Stomach (tissue), 9 donors: Measurements from ENCODE around the gene LTA4H. TPM values are rescaled to one million over a fixed set of nuclear protein-coding genes. Genes with fewer than 3 reads are reported as not detected.
A peak's percentile ranks its signal among the peaks of the same experiment; 100 is the strongest.

ENCODE experiments used
- DNase-seq, 2 donors: peaks; one replicate each; pipeline versions ENCODE4 v3.0.0 to v3.0.0-alpha.2; 2013 to 2019
- H3K27ac ChIP-seq, 5 donors: fragments of 200-600 bp in 4 of 5; sonication (generic) in 4 of 5; one replicate each; pipeline ENCODE4 v1.5.1; 2013 to 2019; ENCODE audit warnings: mild to moderate bottlenecking in 1 of 5, moderate library complexity in 1 of 5
- H3K27me3 ChIP-seq, 3 donors: fragments of 200-600 bp; sonication (generic); one replicate each; pipeline ENCODE4 v1.5.1; 2017 to 2019; ENCODE audit warnings: mixed run types in 1 of 3
- H3K36me3 ChIP-seq, 4 donors: fragments of 200-600 bp; sonication (generic); 1 replicate in 3 of 4; 2 replicates in 1 of 4; pipeline ENCODE4 v1.5.1; 2016 to 2019
- H3K4me1 ChIP-seq, 4 donors: fragments of 200-600 bp; sonication (generic); one replicate each; pipeline ENCODE4 v1.5.1; 2016 to 2019
- H3K4me3 ChIP-seq, 4 donors: fragments of 200-600 bp; sonication (generic) in 3 of 4; one replicate each; pipeline ENCODE4 v1.5.1; 2016 to 2019; ENCODE audit warnings: mild to moderate bottlenecking in 1 of 4
- H3K9me3 ChIP-seq, 4 donors: fragments of 200-600 bp; sonication (generic); one replicate each; pipeline ENCODE4 v1.5.1; 2016 to 2019
- CTCF ChIP-seq, 7 experiments: fragments of 450-650 bp in 4 of 7; fragments of 200-600 bp in 3 of 7; sonication (generic) in 3 of 7; IDR thresholded peaks; one replicate each; pipeline ENCODE4 v1.5.1; 2016 to 2019; ENCODE audit warnings: antibody characterized with exemption in 7 of 7, control low read depth in 2 of 7, mild to moderate bottlenecking in 1 of 7
- EP300 ChIP-seq: sonication (generic); formaldehyde crosslinking; IDR thresholded peaks from one replicate; pipeline ENCODE4 v1.6.1; 2017; ENCODE audit warnings: antibody characterized with exemption
- POLR2A ChIP-seq, 4 donors: fragments of 450-650 bp; IDR thresholded peaks; one replicate each; pipeline ENCODE4 v1.6.1; 2016; ENCODE audit warnings: antibody characterized with exemption in 4 of 4, control low read depth in 2 of 4, mild to moderate bottlenecking in 1 of 4, moderate library complexity in 1 of 4
- POLR2AphosphoS5 ChIP-seq, 3 donors: sonication (generic); formaldehyde crosslinking; IDR thresholded peaks; one replicate each; pipeline ENCODE4 v1.6.1; 2016; ENCODE audit warnings: antibody characterized with exemption in 3 of 3
- WGBS, 5 donors: extraction: QIAGEN DNeasy Blood & Tissue Kit in 3 of 5; methylation state at CpG; one replicate each; pipeline versions ENCODE4 v1.1.5 to v1.1.7; 2013 to 2018; 5-methylcytosine and 5-hydroxymethylcytosine counted together
- intact Hi-C: fragments of 100-400 bp; cut with DNase I; formaldehyde crosslinking; loops from one replicate; pipeline ENCODE4 v1.15.1; 2023; ENCODE audit warnings: low total_unique reads
- polyA plus RNA-seq, 3 donors: library from polyadenylated mRNA; stranded (reverse); fragments of 200-250 nt; gene quantifications; one replicate each; pipeline ENCODE4 v1.2.3, GENCODE V29; 2013
- total RNA-seq, 5 donors: library from RNA; depleted of rRNA; stranded (reverse); fragments of >200 nt; gene quantifications; one replicate each; pipeline versions ENCODE4 v1.1.0 to v1.2.3, GENCODE V29; 2014 to 2016
- donor health status: healthy with polysubstance abuse.
- donor health status: Bipolar disorder and iron deficiency.
- donor health status: healthy.

LTA4H gene
- total and polyA plus RNA-seq, 8 donors, result 22.6 to 91.5 (median 57.1) TPM

GRCh38 chr12:96015672-96016071 lies 19.7 kb downstream of the LTA4H start:
- no peak overlapping the region for H3K4me3 ChIP-seq
- peaks cover 27 to 99% (median 98%) of the 10 kb centered on the region in 4 donors for H3K36me3 ChIP-seq
- no peaks in the 10 kb centered on the region for H3K27me3 ChIP-seq
- peak; percentile 32 to 66 for DNase-seq
- H3K27ac ChIP-seq, result no peak overlapping the region
- intact Hi-C loops, result no loop called here
- no peaks in the 10 kb centered on the region for H3K9me3 ChIP-seq
- WGBS, 5 donors, result 69 to 81% (median 73%) methylated on average over 5 of the region's 5 CpGs
- H3K4me1 ChIP-seq, result no peaks in the 10 kb centered on the region
- TF ChIP-seq POLR2AphosphoS5 (IDR thresholded peaks at IDR 0.05), result no peak
- peak in 2 of 7 experiments; percentile 8 to 19 for TF ChIP-seq CTCF (IDR thresholded peaks at IDR 0.05)

GRCh38 chr12:96014943-96015599 lies 20.3 kb downstream of the LTA4H start:
- no peak for DNase-seq
- no peak overlapping the region for H3K4me3 ChIP-seq
- no peaks in the 10 kb centered on the region for H3K27me3 ChIP-seq
- WGBS, 5 donors, result 87 to 94% (median 93%) methylated on average over 3 of the region's 3 CpGs
- H3K4me1 ChIP-seq, result no peaks in the 10 kb centered on the region
- no peaks in the 10 kb centered on the region for H3K9me3 ChIP-seq
- no peak for TF ChIP-seq CTCF (IDR thresholded peaks at IDR 0.05)
- peaks cover 26 to 99% (median 98%) of the 10 kb centered on the region in 4 donors for H3K36me3 ChIP-seq
- H3K27ac ChIP-seq, result no peak overlapping the region
- intact Hi-C loops, result no loop called here

GRCh38 chr12:96007729-96008128 lies 27.7 kb downstream of the LTA4H start:
- no peak overlapping the region for H3K27ac ChIP-seq
- no peaks in the 10 kb centered on the region for H3K4me1 ChIP-seq
- no peak overlapping the region for H3K4me3 ChIP-seq
- H3K36me3 ChIP-seq, result peaks cover 60 to 99% (median 97%) of the 10 kb centered on the region in 4 donors
- DNase-seq, result no peak
- intact Hi-C loops, result no loop called here
- 21 to 58% (median 42%) methylated on average over 1 of the region's 1 CpG for WGBS, 5 donors
- TF ChIP-seq CTCF (IDR thresholded peaks at IDR 0.05) (no peak), EP300 (no peak), POLR2A (IDR thresholded peaks at IDR 0.05) (no peak), POLR2AphosphoS5 (IDR thresholded peaks at IDR 0.05) (no peak)
- no peaks in the 10 kb centered on the region for H3K9me3 ChIP-seq
- H3K27me3 ChIP-seq, result no peaks in the 10 kb centered on the region

- Histone ChIP-seq H3K4me3 (no peak overlapping the region), H3K36me3 (peaks cover 52 to 99% (median 97%) of the 10 kb centered on the region in 4 donors), H3K27ac (no peak overlapping the region), H3K9me3 (no peaks in the 10 kb centered on the region), H3K27me3 (no peaks in the 10 kb centered on the region), H3K4me1 (no peaks in the 10 kb centered on the region)
- TF ChIP-seq POLR2A (IDR thresholded peaks at IDR 0.05), result no peak
- no peak for TF ChIP-seq POLR2AphosphoS5 (IDR thresholded peaks at IDR 0.05)
- TF ChIP-seq CTCF (IDR thresholded peaks at IDR 0.05), result no peak
- no peak for TF ChIP-seq EP300
- WGBS, 5 donors, result 89 to 98% (median 92%) methylated on average over 1 of the region's 1 CpG
- DNase-seq, result no peak
- intact Hi-C loops, result no loop called here
Measured at GRCh38 chr12:96006727-96007126, 28.7 kb downstream of the LTA4H start.
